Peyer's patch (tissue), 4 donors: ENCODE data around the gene FKBP8.

Experiments
- POLR2A ChIP-seq, 2 donors: fragments of 450-650 bp; IDR thresholded peaks; one replicate each; pipeline ENCODE4 v1.5.1; 2017; ENCODE audit warnings: antibody characterized with exemption in 2 of 2, mild to moderate bottlenecking in 2 of 2, moderate library complexity in 2 of 2
- TF ChIP-seq, protein P1 (sequence below), 6 experiments: fragments of 450-650 bp in 4 of 6; fragments of 200-600 bp in 2 of 6; sonication (generic) in 1 of 6; IDR thresholded peaks; one replicate each; pipeline ENCODE4 v1.5.1; 2017 to 2019; ENCODE audit warnings: antibody characterized with exemption in 6 of 6, mild to moderate bottlenecking in 3 of 6, moderate library complexity in 1 of 6

- TF ChIP-seq, protein P1, sequence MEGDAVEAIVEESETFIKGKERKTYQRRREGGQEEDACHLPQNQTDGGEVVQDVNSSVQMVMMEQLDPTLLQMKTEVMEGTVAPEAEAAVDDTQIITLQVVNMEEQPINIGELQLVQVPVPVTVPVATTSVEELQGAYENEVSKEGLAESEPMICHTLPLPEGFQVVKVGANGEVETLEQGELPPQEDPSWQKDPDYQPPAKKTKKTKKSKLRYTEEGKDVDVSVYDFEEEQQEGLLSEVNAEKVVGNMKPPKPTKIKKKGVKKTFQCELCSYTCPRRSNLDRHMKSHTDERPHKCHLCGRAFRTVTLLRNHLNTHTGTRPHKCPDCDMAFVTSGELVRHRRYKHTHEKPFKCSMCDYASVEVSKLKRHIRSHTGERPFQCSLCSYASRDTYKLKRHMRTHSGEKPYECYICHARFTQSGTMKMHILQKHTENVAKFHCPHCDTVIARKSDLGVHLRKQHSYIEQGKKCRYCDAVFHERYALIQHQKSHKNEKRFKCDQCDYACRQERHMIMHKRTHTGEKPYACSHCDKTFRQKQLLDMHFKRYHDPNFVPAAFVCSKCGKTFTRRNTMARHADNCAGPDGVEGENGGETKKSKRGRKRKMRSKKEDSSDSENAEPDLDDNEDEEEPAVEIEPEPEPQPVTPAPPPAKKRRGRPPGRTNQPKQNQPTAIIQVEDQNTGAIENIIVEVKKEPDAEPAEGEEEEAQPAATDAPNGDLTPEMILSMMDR (IDR thresholded peaks at IDR 0.05) = no peak
- no peak for TF ChIP-seq POLR2A (IDR thresholded peaks at IDR 0.05)
These were observed 4.0 kb downstream of the FKBP8 start for GRCh38 chr19:18539372-18539771.
